ENCODE results near the gene RABGAP1.

DNA sequence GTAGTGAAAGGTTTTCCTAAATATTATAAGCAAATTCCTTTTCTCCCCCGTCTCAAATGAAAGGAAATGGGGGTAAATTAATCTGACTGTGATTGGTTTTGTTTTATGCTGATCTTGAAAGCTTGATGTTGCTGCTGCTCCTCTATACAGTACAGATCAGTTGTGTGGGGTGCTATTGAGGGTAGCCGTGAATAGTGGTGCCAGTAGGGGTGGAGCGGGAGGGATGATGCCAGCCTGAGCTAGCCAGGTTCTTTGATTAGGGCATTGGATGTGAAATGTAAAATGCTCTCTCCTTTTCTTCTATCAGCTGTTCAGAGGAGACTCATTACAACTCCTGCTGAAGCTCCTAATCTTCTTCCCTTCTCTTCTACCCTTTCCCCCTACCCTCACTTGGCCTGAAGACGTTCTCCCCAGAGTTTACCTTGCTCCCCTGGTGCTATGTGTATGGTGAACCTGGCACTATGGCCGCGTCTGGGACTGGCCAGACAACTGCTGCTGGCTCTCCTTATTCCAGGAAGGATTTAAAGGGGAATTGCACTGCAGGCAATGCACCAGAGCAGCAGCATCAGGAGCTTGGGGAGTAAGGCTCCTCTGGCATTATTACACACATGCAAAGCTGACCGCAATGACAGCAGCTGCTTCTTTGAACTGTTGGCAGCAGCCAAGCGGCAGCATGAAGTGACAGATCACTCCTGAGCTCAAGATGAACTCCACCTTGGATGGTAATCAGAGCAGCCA lies 93.2 kb downstream of the RABGAP1 start:
- no peak for TF ChIP-seq POLR2A (IDR thresholded peaks at IDR 0.05; ENCODE audit: low read length)
- no peak for TF ChIP-seq GATA1 (IDR thresholded peaks at IDR 0.05; ENCODE audit: low read depth, low read length)

All from erythroblast (primary cell).